T-helper 1 cell treated with Interleukin-12 subunit alpha and Interleukin-12 subunit beta and Interleukin-4 antibody, amounts not matched to agents 30 ng/mL and 1 ng/mL, for 36 hours (primary cell): ENCODE results near the gene PRKRA. TPM values are rescaled to one million over a fixed set of nuclear protein-coding genes. Genes with fewer than 3 reads are reported as not detected.

Experiments used
- intact Hi-C: fragments of 100-400 bp; cut with micrococcal nuclease; formaldehyde crosslinking; loops from one replicate; pipeline ENCODE4 v1.15.1; 2024
- total RNA-seq: library from RNA; stranded (reverse); gene quantifications from 2 replicates; pipeline ENCODE4 v1.2.3, GENCODE V29; 2022

Gene PRKRA
- 36.1 and 37.5 TPM in 2 replicates for total RNA-seq

DNA sequence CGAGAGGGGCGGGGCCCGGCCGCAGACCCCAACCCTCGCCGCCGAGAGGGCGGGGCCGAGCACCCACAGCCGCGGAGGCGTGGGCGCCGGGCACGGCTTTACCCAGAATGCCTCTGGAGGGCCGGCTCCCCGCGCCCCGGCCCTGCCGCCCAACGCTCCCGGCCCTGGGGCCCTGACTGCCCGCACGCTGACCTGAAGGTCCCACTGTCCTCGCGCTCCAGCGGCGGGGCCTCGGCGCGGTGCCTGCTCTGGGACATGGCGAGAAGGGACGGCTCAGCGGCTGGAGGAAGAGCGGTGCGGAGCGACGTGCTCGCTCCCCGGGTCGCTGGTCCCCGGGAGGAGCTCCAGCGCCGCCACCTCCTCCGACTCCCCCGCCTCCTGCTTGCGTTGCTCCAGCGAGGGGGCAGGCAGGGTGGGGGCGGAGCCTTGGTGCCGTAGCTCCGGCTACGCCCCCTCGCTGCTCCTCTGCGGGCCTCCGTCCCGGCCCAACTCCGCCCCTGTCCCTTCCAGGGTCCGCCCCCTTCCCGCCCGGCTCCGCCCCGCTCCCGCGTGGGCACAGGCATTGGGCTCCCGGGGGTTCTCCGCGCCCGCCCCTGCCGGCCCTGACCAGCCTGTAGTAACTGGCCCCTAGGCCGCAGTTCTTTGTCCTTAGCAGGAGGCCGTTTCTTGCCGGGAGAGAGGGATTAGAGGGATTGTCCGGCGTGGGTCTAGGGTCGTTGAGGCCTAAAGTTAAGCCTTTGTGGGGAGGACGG lies at the start of gene PRKRA, which contains the start of gene PJVK:
Gene PRKRA, minus strand, starts transcription at position 402 of the 752 bp plus-strand sequence. Its CDS starts 145 bp downstream, at position 257.
Gene PJVK, plus strand, starts transcription at position 605 of the 752 bp plus-strand sequence. CDS start 2,032 bp downstream, outside the sequence.
- intact Hi-C loops: loop anchor here (1.0 to 2.0 kb wide), 12 partner anchors 27 to 1556 kb away; partner anchors contain the start of genes CWC22, FKBP7, HNRNPA3 and OSBPL6

DNA sequence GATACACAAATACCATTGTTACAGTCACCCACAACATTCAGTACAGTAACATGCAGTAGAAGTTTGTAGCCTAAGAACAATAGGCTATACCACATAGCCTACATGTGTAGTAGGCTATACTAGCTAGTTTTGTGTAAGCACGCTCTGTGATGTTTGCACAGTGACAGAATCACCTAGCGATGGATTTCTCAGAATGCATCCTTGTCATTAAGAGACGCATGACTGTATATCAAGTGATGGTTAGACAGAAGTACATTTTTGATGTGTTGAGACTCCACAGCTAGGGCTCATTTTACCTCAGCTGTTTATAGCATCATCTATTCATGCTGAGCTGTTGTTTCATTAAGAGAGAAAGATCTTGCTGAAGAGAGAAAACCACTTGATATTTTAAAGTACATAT lies 48.7 kb upstream of the PRKRA start:
- intact Hi-C loops: no loop called here

DNA sequence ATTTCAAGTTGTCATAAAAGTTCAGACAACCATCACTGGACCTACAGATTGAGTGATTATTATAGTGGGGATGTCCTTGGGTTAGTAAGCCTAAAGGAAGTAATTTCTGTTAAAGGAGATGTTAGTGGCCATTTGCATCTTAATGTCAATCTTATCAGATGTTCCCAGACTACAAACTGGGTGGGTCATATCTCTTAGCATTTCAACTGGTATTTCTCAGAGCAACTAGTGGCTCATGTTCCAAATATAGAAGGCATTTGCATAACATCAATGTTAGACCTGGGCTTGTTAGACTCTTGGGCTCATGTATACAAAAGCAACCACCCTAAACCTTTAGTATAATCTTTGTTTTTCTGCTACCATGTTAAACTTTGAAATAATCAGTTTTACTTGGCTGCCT lies 47.2 kb upstream of the PRKRA start:
- intact Hi-C loops: no loop called here

DNA sequence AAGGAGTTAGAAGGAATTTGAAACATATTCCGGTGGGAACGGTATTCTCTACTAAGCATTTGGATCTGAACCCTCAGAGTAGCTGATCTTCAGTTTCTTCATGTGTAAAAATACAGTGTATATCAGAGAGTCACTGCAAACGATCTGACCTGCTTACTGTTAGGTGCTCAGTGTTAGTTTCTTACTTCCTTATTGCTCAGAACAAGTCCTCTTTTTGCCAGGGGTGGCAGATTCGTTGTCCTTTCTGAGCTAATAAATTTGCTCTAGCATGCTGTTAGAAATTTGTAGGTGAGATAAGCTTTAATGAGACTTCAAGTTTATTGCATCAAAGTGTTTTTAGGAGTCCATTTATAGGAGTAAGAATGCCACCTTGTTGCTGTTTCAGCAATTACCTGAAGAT lies 45.1 kb upstream of the PRKRA start:
- intact Hi-C loops: no loop called here

DNA sequence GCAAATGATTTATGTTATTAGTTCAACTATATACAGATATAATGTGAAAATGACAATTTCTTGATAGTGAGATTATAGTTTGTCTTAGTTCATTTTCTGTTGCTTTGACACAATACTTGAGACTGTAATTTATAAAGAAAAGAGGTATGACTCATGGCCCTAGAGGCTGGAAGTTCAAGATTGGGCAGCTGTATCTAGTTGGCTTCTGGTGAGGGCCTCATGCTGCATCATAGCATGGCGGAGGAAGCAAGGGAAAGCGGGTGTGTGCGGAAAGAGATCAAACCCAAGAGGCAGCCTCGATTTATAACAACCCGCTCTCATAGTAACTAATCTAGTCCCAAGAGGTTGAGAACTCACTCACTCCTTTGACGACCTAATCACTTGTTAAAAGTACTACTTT lies 40.6 kb upstream of the PRKRA start:
- intact Hi-C loops: no loop called here

DNA sequence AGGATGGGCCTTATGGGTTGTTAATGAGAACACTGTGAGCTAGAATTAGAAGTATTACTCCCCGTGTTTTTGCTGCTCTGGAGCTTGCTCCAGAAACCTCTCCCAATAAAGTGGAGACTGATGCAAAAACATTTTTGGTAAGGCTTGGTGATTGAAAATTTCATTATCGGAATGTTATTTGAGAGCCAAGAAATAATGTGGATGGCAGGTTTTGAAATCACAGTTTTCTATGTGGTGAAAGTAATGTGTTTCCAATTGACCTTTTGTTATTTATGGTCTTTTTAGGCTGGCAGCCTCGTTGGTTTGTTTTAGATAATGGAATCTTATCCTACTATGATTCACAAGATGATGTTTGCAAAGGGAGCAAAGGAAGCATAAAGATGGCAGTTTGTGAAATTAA lies 34.4 kb upstream of the PRKRA start:
- intact Hi-C loops: no loop called here

DNA sequence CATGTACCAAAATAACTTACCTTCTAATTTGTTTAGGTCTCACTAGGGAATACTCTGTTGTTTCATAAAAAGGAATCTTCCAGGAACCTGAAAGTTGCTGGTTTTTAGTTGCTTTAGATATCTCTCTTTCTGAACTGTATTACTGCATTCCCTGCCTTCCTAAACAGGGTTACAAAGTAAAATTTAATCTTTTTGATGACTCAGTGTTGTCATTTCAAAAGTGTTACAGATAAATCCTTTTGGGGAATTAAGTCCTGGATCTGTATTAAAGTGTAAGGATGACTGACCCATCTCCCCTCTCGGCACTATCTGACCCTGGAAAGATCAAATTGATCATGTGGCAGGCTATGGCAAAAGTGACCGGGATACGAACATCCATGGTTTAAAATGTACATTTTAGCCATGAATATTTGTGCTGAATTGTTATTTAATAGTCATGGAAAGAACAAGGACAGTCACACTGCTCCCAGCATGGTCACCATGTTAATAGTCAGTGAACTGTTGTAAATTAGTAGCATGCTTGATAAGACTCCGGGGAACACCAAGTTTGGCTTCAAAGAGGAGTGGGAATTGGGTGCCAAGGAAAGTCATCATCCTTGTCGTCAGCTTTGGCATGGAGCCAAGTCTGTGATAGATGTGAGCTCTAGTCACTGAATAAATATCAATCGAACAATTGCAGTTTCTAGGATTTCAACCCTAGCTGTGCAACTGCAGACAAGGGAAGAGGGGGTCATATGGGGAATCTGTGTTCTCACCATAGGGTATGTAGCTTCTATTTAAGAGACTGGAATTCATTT lies 33.5 kb upstream of the PRKRA start:
- intact Hi-C loops: no loop called here

DNA sequence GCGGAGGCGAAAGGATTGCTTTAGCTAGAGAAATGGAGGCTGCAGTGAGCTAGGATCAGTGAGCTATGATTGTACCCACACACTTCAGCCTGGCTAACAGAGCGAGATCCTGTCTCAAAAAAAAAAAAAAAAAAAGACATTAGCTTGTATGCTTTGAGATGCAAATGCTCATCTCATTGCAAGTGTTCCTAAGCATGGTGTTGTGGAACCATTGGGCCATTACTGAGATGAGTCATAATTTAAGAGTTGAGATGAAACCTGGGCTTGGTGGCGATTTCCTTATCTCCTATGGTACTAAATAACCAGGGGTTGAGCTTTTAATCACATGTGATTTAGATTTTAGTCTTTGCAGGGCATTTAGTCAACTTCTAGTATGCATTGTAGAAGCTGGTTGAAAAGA lies 31.5 kb upstream of the PRKRA start:
- intact Hi-C loops: no loop called here

DNA sequence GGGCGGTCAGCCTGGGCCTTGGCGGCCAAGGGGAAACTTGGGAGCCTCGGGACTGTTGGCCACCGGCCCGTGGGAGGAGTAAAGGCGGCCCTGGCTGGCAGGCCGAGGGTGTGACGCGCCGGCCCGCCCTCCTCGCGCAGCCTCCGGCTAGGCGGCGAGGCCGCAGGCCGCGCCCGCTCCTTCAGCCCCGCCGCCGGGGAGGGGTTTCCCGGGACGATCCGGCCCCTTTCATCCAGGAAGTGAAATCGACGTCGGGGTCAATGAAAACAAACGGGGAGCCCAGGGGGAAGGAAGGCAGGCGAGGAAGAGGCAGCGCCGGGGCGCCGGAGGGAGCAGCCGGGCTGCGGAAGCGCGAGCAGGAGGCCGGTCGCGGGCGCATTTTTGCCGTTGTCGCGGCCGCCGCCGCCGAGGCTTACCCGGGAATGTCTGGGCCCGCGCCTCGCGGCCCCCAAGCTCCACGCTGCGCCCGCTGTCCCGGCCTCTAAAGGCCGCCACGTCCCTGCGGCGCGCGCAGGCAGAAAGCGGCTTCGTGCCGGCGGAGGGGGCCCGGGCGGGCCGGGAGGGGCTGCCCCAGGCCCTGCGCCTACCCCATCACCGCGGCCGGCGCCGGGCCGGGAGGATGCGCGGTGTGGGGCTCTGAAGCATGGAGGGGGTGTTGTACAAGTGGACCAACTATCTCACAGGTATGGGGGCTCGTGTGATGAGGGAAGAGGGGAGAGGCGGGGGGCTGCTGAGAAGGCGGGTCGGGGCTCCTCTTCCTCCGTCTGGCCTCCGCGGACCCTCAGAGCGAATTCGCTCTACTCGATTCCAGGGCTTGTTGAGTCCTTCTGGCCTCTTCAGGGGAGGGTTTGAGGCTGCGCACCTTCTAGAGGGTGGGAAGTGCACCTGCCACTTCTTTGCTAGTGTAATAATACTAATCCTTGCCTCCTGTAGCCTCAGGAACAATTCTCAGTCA lies 29.5 kb upstream of the PRKRA start, which contains the start of gene PLEKHA3:
Gene PLEKHA3, plus strand, starts transcription at position 231 of the 955 bp plus-strand sequence. Its CDS starts 413 bp downstream, at position 644.
- intact Hi-C loops: loop anchor here (2.0 kb wide), 1 partner anchor 26 kb away; no protein-coding TSS in a partner anchor

DNA sequence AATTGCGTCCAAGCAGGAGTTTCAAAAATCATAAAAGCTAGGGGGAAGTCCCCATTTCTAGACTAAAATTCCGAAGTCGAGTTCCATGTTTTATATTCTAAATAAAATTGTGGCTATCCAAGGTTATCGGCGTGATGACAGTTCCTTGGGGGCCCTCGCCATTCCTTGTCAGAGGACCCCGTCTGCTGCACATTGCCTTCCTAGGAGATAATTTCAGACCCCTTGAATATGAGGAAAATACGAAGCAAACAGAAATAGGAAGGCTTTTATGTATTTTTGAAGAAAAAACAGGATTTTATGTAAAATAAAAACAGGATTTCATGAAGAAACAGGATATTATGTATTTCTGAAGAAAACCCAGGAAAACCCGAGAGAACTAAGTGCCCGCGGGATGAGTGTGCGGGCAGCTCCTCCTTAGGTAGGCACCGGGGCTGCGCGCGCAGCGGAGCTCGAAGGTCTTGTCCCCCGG lies 28.8 kb upstream of the PRKRA start:
- intact Hi-C loops: loop anchor here (2.0 to 10.0 kb wide), 8 partner anchors 27 to 1527 kb away; partner anchors contain the start of genes CWC22, OSBPL6 and SESTD1

DNA sequence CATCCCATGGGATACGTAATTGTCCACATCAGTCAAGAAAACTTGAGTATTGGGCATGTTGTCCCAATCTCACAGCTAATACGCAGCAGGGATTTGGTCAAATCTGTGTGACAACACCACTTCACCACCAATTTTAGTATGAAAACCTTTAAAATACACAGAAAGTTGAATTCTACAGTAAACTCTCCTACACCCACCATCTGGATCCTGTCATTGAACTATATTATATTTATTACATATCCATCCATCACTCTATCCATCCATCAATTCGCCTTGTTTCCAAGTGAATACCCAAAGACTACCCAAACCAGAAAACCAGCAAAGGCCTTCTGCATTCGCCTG lies 28.3 kb upstream of the PRKRA start:
- intact Hi-C loops: loop anchor here (2.0 to 10.0 kb wide), 7 partner anchors 52 to 1528 kb away; partner anchors contain the start of genes CWC22, OSBPL6 and SESTD1

DNA sequence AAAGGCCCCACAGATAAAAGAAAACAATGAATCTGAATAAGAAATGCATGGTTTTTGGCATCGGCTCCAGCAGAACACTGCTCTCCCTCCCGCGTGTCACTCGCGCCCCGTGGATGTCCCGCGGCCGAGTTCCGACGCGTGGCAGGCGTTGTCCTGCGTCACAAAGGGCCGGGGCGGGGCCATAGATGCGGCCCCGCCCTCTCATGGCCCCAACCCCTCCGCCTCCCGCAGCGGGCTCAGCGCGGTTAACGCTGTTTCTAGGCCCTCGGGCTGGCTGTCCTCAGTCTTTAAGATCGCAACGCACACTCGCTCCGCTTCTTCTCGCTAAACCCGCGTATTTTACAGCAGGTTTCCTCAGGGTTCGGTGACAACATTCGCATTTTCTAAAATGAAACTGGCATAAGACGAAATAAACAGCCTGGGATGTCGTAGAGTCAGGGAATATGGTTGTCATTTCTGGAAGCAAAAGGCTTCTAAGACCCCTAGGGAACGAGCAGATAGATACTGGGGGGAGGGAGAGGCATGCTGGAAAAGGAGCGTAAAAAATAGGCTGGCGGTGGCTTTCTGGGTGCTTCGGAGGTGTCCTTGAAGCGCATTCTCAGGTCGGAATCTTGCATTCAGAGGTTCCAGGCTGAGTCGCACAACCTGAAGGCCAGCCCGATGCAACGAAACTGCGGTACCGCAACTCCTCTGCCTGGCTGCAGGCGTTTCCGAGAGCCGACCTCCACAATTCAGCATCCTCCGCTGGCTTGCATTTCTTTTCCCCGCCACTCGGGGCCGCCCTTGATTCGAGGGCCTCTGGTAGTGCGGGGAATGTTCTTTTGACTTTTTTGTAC lies 27.7 kb upstream of the PRKRA start, which contains the start of gene FKBP7:
Gene FKBP7, minus strand, starts transcription at position 162 of the 836 bp plus-strand sequence. Its CDS starts 101 bp downstream, at position 61.
- intact Hi-C loops: loop anchor here (1.0 to 10.0 kb wide), 12 partner anchors 27 to 1528 kb away; partner anchors contain the start of genes CWC22, OSBPL6, PJVK and PRKRA

DNA sequence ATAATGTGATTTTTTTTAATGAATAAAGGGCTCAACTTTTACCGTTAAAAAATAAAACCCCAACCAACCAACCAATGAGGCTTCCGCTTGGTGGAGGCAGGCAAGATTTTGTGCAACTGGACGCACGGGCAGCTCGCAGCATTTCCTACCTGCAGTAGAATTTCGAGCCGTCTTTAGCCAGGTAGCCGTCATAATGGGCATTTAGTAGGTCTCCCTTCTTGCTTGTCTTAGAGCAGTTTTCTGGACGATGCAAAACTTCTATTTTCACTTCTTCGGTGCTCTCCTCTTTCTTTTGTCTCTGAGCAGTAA lies 27.1 kb upstream of the PRKRA start:
- intact Hi-C loops: loop anchor here (1.0 to 10.0 kb wide), 12 partner anchors 27 to 1529 kb away; partner anchors contain the start of genes CWC22, OSBPL6, PJVK and PRKRA

DNA sequence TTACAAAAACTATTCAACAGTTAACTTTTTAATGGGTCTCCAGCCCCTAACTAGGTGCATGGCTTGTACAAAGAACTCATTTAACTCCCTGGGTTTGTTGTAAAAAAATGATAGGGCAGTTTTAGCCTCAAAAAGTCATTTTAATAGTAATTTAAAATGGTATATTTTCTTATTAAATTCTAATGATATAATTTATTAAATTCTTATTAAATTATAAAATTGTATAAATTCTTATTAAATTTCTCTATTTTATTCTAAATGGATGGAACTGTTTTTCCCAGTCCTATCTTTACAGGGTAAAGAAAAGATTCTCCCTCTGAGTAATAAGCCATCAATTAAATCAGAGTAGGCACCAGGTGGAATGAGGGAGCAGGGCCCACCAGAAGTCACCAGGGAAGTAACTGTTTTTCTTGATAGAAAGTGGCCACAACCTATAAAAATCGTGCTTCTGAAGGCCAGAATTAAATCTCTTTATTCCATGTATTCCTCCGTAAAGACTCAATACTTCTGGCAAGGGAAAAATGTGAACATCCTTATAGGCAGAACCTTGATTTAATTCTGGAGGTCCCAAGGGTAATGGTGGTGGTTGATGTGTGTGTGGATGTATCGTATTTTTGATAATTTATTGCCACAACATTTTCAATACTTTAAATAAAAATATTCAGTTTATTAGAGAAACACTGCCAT lies 26.6 kb upstream of the PRKRA start:
- intact Hi-C loops: loop anchor here (1.0 to 10.0 kb wide), 12 partner anchors 26 to 1529 kb away; partner anchors contain the start of genes CWC22, OSBPL6, PJVK and PRKRA

DNA sequence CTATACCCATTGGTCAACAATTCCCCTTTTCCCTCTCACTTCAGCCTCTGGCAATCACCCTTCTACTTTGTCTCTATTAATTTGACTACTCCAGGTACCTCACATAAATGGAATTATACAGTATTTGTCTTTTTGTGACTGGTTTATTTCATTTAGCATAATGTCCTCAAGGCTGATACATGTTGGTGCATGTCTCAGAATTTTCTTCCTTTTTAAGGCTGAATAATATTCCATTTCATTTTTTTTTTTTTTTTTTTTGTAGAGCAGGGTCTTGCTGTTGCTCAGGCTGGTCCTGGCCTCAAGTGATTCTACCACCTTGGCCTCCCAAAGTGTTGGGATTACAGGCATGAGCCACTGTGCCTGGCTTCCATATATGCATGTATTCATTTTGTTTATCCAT lies 25.5 kb upstream of the PRKRA start:
- intact Hi-C loops: loop anchor here (10.0 kb wide), 1 partner anchor 788 kb away; the partner anchor contains the start of gene SESTD1

DNA sequence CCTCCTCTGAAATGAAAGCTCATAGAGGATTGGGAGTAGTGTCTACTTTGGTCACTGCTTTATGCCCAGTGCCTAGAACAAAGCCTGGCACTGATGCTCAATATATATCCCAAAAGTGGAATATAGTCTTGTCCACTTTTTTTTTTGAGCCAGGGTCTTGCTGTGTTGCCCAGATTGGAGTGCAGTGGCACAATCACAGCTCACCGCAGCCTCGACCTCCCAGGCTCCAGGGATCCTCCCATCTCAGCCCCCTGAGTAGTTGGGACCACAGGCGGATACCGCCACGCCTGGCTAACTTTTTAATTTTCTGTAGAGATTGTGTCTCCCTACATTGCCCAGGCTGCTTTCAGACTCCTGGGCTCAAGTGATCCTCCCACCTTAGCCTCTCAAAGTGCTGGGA lies 23.6 kb upstream of the PRKRA start:
- intact Hi-C loops: loop anchor here (10.0 kb wide), 1 partner anchor 790 kb away; the partner anchor contains the start of gene SESTD1

DNA sequence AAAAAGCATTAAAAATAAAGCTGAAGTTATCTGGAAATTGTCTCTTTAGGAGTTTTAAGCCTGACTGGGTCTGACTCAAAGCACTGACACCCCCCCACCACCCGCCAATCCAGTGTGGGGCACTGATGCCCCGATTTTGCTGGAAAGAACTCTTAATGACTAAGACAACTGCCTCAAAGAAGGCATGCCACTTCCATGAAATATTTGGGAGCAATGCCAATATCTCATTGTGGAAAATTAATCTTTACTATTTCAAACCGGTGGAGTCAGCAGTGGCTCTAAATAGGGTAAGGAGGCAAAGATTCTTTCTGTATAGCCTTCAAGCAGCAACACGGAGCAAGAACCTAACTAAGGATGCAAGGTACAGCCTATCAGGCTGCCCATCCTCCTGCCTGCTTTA lies 23.0 kb upstream of the PRKRA start:
- intact Hi-C loops: loop anchor here (10.0 kb wide), 1 partner anchor 791 kb away; the partner anchor contains the start of gene SESTD1

DNA sequence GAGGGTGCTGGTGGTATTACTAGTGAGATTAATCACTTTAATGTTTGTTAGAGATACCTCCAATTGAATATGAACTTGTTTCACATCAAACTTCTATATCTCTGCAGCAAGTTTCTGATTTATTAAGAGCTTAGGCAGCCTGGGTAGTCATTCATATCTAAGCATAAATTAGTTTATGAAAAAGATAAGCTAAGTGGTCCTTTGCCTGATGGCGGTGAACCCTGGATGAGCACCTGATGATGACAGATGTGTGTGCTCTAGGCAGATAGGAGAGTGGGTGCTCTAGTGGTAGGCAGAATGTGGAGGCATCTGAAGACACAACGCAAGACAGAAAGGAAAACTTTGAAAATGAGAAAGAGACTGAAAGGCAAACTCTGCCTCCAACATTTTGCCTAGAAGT lies 22.4 kb upstream of the PRKRA start:
- intact Hi-C loops: loop anchor here (10.0 kb wide), 1 partner anchor 791 kb away; the partner anchor contains the start of gene SESTD1
